ENCODE data around the gene CBX7. TPM values are rescaled to one million over a fixed set of nuclear protein-coding genes. Genes with fewer than 3 reads are reported as not detected.

Gene CBX7
- polyA plus RNA-seq, 2 of the 4 experiments (the other 2 are of a cell fraction): 0.79 to 2.5 TPM

- WGBS (ENCODE audit: missing lambda C conversion rate): 92% methylated on average over 5 of the region's 5 CpGs
- no peak for FAIRE-seq
These were observed 29.3 kb upstream of the CBX7 start for GRCh38 chr22:39181778-39182177.

GRCh38 chr22:39181356-39181755, 28.9 kb upstream of the CBX7 start:
- Histone ChIP-seq H3K4me3 (no peak overlapping the region), H3K9me3 (no peaks in the 10 kb centered on the region), H3K4me2 (no peak overlapping the region), H3K4me1 (peaks cover 15% of the 10 kb centered on the region), H3K27ac (no peak overlapping the region)
- FAIRE-seq (no peak), DNase-seq (ENCODE audit: low read depth in 1 of 2, low spot score in 1 of 2) (no peak), ATAC-seq (no peak)
- CTCF ChIA-PET: no interaction called here
- TF ChIP-seq HOXB13 (CRISPR knock-in tag; IDR thresholded peaks at IDR 0.05; ENCODE audit: low read depth) (no peak), NFE2L2 (conservative IDR thresholded peaks at IDR 0.05; ENCODE audit: low read length) (no peak), NR3C1 (IDR thresholded peaks at IDR 0.05) (no peak), EHMT2 (IDR thresholded peaks at IDR 0.05; ENCODE audit: low read depth) (no peak), CTCF (IDR thresholded peaks at IDR 0.05) (no peak), FOXS1 (CRISPR knock-in tag; IDR thresholded peaks at IDR 0.05) (no peak), ELK1 (IDR thresholded peaks at IDR 0.05; ENCODE audit: low read depth, low read length) (no peak), ZFP36 (IDR thresholded peaks at IDR 0.05; ENCODE audit: borderline replicate concordance, partially characterized antibody) (no peak), ZNF302 (CRISPR knock-in tag; IDR thresholded peaks at IDR 0.05) (no peak), JUN (IDR thresholded peaks at IDR 0.05) (no peak), TP53 (CRISPR knock-in tag; IDR thresholded peaks at IDR 0.05) (no peak), KDM1A (IDR thresholded peaks at IDR 0.05; ENCODE audit: low read depth) (no peak), GATA3 (IDR thresholded peaks at IDR 0.05; ENCODE audit: borderline replicate concordance) (no peak)
- WGBS (ENCODE audit: missing lambda C conversion rate): 95% methylated on average over 8 of the region's 8 CpGs
- POLR2A ChIA-PET: no interaction called here

More at GRCh38 chr22:39181778-39182177, 29.3 kb upstream of the CBX7 start:
- POLR2A ChIA-PET: no interaction called here
- no peak for TF ChIP-seq KDM5A (IDR thresholded peaks at IDR 0.05)
- TF ChIP-seq MAX (IDR thresholded peaks at IDR 0.05): no peak
- no peak for TF ChIP-seq NPAS2 (CRISPR knock-in tag; IDR thresholded peaks at IDR 0.05; ENCODE audit: borderline replicate concordance)
- TF ChIP-seq MAFK (IDR thresholded peaks at IDR 0.05; ENCODE audit: partially characterized antibody): no peak
- TF ChIP-seq ELK1 (IDR thresholded peaks at IDR 0.05; ENCODE audit: low read depth, low read length): no peak
- TF ChIP-seq E2F6 (IDR thresholded peaks at IDR 0.05; ENCODE audit: borderline replicate concordance, low read depth): no peak
- no peak for TF ChIP-seq HOXA7 (CRISPR knock-in tag; IDR thresholded peaks at IDR 0.05)
- no peak for TF ChIP-seq PHF8 (IDR thresholded peaks at IDR 0.05; ENCODE audit: borderline replicate concordance, low read depth)
- TF ChIP-seq BCL3 (IDR thresholded peaks at IDR 0.05): no peak
- no peak overlapping the region for H3K27ac ChIP-seq
- H3K4me3 ChIP-seq: no peak overlapping the region
- H3K4me1 ChIP-seq: peaks cover 10% of the 10 kb centered on the region
- DNase-seq (ENCODE audit: low read depth in 1 of 2, low spot score in 1 of 2) (no peak), ATAC-seq (no peak)
- no peak overlapping the region for H3K4me2 ChIP-seq
- H3K9me3 ChIP-seq: no peaks in the 10 kb centered on the region
- CTCF ChIA-PET: interaction anchor here (0.5 to 1.4 kb wide), 3 partner anchors 11 to 850 kb away, joined by 3 to 4 read pairs (median 3); no protein-coding TSS in a partner anchor
